ENCODE results near the gene ARHGAP20. TPM values are rescaled to one million over a fixed set of nuclear protein-coding genes. Genes with fewer than 3 reads are reported as not detected.

ARHGAP20 gene
- total RNA-seq, 1 experiment from 2014 or later, result not detected

DNA sequence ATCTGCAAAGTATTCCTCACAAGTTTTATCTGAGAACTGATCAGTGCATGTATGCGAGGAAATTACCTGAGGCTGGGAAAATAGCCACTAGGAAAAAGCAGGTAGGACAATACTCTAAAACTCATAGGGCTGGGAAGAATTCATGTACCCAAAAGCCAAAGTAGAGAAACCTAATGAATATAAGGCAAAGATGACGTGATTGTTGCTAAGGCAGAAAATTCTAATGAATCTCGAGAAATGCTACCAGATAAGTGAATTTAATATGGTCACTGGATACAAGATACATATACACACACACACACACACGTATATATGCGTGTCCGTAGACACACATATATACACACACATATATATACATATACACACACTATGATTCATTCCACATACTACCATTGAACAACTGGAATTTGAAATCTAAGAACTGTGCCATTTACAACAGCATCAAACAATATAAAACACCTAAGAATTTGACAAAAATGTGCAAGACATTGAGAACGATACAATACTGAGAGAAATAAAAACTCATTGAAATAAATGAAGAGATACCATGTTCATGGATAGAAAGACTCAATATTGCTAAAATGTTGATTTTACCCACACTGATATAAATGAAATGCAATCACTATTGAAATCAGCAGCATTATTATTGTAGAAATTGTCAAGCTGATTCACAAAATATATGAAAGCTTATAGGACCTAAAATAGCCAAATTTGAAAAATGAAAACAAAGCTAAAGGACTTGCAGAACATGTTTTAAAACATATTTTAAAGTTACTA is 46.4 kb downstream of the ARHGAP20 start:
- BruUV-seq (replicated peaks), result no TSS peak

DNA sequence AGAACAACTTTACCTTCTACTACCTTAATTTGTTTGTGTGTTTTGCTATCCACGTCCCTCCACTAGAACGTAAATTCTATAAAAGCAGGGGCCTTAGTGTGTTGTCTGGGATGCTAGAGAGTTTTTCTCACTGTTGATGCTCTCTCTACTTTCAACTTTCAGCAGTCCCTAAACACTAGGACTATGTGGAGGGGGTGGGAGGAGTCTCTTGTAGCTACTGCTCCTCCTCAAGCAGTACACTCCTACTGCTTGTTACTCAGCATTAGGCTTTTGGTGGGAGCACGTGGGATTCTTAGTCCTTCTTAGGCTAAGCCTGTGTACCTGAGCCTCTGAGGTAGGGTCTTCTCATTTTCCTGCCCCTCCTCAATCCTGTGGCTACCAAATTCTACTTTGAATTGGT is 56.3 kb downstream of the ARHGAP20 start:
- Histone ChIP-seq H3K27ac (ENCODE audit: low read length) (no peak overlapping the region), H4K20me1 (ENCODE audit: low read length) (no peaks in the 10 kb centered on the region), H3K9me2 (replicated peaks; ENCODE audit: low read length) (no peaks in the 10 kb centered on the region), H3K9me3 (ENCODE audit: low read length) (no peaks in the 10 kb centered on the region), H3K4me2 (ENCODE audit: low read length) (no peak overlapping the region), H3K4me1 (ENCODE audit: insufficient read depth, low read length) (no peaks in the 10 kb centered on the region), H3K79me2 (ENCODE audit: low read length) (no peaks in the 10 kb centered on the region), H3K36me3 (ENCODE audit: low read depth, low read length) (no peaks in the 10 kb centered on the region), H3K4me3 (ENCODE audit: low read length) (no peak overlapping the region), H3K9ac (ENCODE audit: low read length) (no peak overlapping the region), H3F3A (ENCODE audit: low read length, unreplicated experiment) (no peaks in the 10 kb centered on the region), H3K27me3 (ENCODE audit: low read length) (0 out of 2 replicates have a peak, but pooled peaks cover 7% of the 10 kb centered on the region), H2AFZ (ENCODE audit: low read length) (no peak overlapping the region)
- intact Hi-C loops (cut with micrococcal nuclease), result no loop called here
- no peak for ATAC-seq
- DNase-seq, result no peak
- POLR2A ChIA-PET (ENCODE audit: unreplicated experiment), result no interaction called here
- no peak for TF ChIP-seq EZH2phosphoT487 (IDR thresholded peaks at IDR 0.05; ENCODE audit: borderline replicate concordance, low read length)
- no peak for TF ChIP-seq CTCF (conservative IDR thresholded peaks at IDR 0.05; ENCODE audit: low read depth, low read length)
- TF ChIP-seq EZH2 (IDR thresholded peaks at IDR 0.05; ENCODE audit: low read length, unreplicated experiment), result no peak
- no TSS peak for BruUV-seq (replicated peaks)
- CTCF ChIA-PET, result no interaction called here

More for the DNA sequence above, 46.4 kb downstream of the ARHGAP20 start:
- Histone ChIP-seq H3K79me2 (ENCODE audit: low read length) (no peaks in the 10 kb centered on the region), H3K9me2 (replicated peaks; ENCODE audit: low read length) (no peaks in the 10 kb centered on the region), H3K9me3 (ENCODE audit: low read length) (no peaks in the 10 kb centered on the region), H4K20me1 (ENCODE audit: low read length) (no peaks in the 10 kb centered on the region), H3K27me3 (ENCODE audit: low read length) (no peaks in the 10 kb centered on the region), H2AFZ (ENCODE audit: low read length) (no peak overlapping the region), H3K4me1 (ENCODE audit: insufficient read depth, low read length) (no peaks in the 10 kb centered on the region), H3K27ac (ENCODE audit: low read length) (no peak overlapping the region), H3K36me3 (ENCODE audit: low read depth, low read length) (no peaks in the 10 kb centered on the region), H3K4me3 (ENCODE audit: low read length) (no peak overlapping the region), H3K9ac (ENCODE audit: low read length) (no peak overlapping the region), H3F3A (ENCODE audit: low read length, unreplicated experiment) (no peaks in the 10 kb centered on the region), H3K4me2 (ENCODE audit: low read length) (no peak overlapping the region)
- DNase-seq, result no peak
- intact Hi-C loops (cut with micrococcal nuclease), result no loop called here
- ATAC-seq, result no peak
- ChIA-PET POLR2A (ENCODE audit: unreplicated experiment) (no interaction called here), CTCF (no interaction called here)
- TF ChIP-seq CTCF (conservative IDR thresholded peaks at IDR 0.05; ENCODE audit: low read depth, low read length) (no peak), EZH2 (IDR thresholded peaks at IDR 0.05; ENCODE audit: low read length, unreplicated experiment) (no peak), EZH2phosphoT487 (IDR thresholded peaks at IDR 0.05; ENCODE audit: borderline replicate concordance, low read length) (no peak)

- no peaks in the 10 kb centered on the region for H3K4me1 ChIP-seq (ENCODE audit: insufficient read depth, low read length)
- H3K27me3 ChIP-seq (ENCODE audit: low read length), result peaks cover 7% of the 10 kb centered on the region; the same call in 1 of the 2 replicates
- no peaks in the 10 kb centered on the region for H3K9me2 ChIP-seq (replicated peaks; ENCODE audit: low read length)
- H3K9ac ChIP-seq (ENCODE audit: low read length), result no peak overlapping the region
- no peak overlapping the region for H3K27ac ChIP-seq (ENCODE audit: low read length)
- H3K4me2 ChIP-seq (ENCODE audit: low read length), result no peak overlapping the region
- no peaks in the 10 kb centered on the region for H3K79me2 ChIP-seq (ENCODE audit: low read length)
- ATAC-seq (no peak), DNase-seq (no peak)
- H3K9me3 ChIP-seq (ENCODE audit: low read length), result no peaks in the 10 kb centered on the region
- intact Hi-C loops (cut with micrococcal nuclease), result no loop called here
- no peak overlapping the region for H3K4me3 ChIP-seq (ENCODE audit: low read length)
- POLR2A ChIA-PET (ENCODE audit: unreplicated experiment), result no interaction called here
- H3K36me3 ChIP-seq (ENCODE audit: low read depth, low read length), result no peaks in the 10 kb centered on the region
- TF ChIP-seq CTCF (conservative IDR thresholded peaks at IDR 0.05; ENCODE audit: low read depth, low read length) (no peak), EZH2phosphoT487 (IDR thresholded peaks at IDR 0.05; ENCODE audit: borderline replicate concordance, low read length) (no peak), EZH2 (IDR thresholded peaks at IDR 0.05; ENCODE audit: low read length, unreplicated experiment) (no peak)
- no peaks in the 10 kb centered on the region for H4K20me1 ChIP-seq (ENCODE audit: low read length)
- CTCF ChIA-PET, result no interaction called here
- BruUV-seq (replicated peaks), result no TSS peak
- H2AFZ ChIP-seq (ENCODE audit: low read length), result no peak overlapping the region
- no peaks in the 10 kb centered on the region for H3F3A ChIP-seq (ENCODE audit: low read length, unreplicated experiment)
These were observed 57.8 kb downstream of the ARHGAP20 start for GRCh38 chr11:110654456-110654855.

Measured in PC-3 (cell line).